ENCODE data around the gene ASPSCR1.
"Not testable (repeated sequence)": the region's sequence is repeated elsewhere in the genome, so short reads cannot be mapped to it uniquely, and the experiment has no call there.

The ASPSCR1 gene

GRCh38 chr17:82037092-82037888 is 59.9 kb downstream of the ASPSCR1 start, which contains the start of gene DCXR:
Gene DCXR, minus strand, starts transcription at chr17:82037697. Its CDS starts 15 bp downstream, at chr17:82037682.
- TF ChIP-seq CSDC2 (CRISPR knock-in tag; IDR thresholded peaks at IDR 0.05) = no peak
- peak; percentile 54; the same call in 1 of the 2 replicates for TF ChIP-seq TSHZ2 (CRISPR knock-in tag; IDR thresholded peaks at IDR 0.05)
- ATAC-seq = peak; percentile 96

- no peak for ATAC-seq
- no peak for TF ChIP-seq ZNF565 (CRISPR knock-in tag; conservative IDR thresholded peaks at IDR 0.05; ENCODE audit: low read depth)
- TF ChIP-seq TOX (CRISPR knock-in tag; IDR thresholded peaks at IDR 0.05; ENCODE audit: borderline replicate concordance) = no peak
- no peak for TF ChIP-seq ZFP3 (CRISPR knock-in tag; IDR thresholded peaks at IDR 0.05)
- TF ChIP-seq ESRRG (CRISPR knock-in tag; IDR thresholded peaks at IDR 0.05) = no peak
- no peak for TF ChIP-seq CSRNP3 (CRISPR knock-in tag; IDR thresholded peaks at IDR 0.05)
- TF ChIP-seq ZC3H10 (CRISPR knock-in tag; IDR thresholded peaks at IDR 0.05) = no peak
- TF ChIP-seq CREB5 (CRISPR knock-in tag; IDR thresholded peaks at IDR 0.05; ENCODE audit: low read depth) = no peak
- TF ChIP-seq ZFP30 (CRISPR knock-in tag; IDR thresholded peaks at IDR 0.05) = no peak
- TF ChIP-seq SNAI2 (CRISPR knock-in tag; IDR thresholded peaks at IDR 0.05) = no peak
- no peak for TF ChIP-seq PPARA (CRISPR knock-in tag; IDR thresholded peaks at IDR 0.05; ENCODE audit: borderline replicate concordance)
- no peak for TF ChIP-seq GLIS3 (CRISPR knock-in tag; IDR thresholded peaks at IDR 0.05)
- TF ChIP-seq ZNF70 (CRISPR knock-in tag; IDR thresholded peaks at IDR 0.05) = no peak
These were observed 60.4 kb downstream of the ASPSCR1 start for GRCh38 chr17:82037889-82038195.

GRCh38 chr17:82038796-82039409 is 61.5 kb downstream of the ASPSCR1 start:
- not testable (repeated sequence) for ATAC-seq

GRCh38 chr17:82039695-82040299 is 62.4 kb downstream of the ASPSCR1 start:
- ATAC-seq = no peak
- TF ChIP-seq ARNTL (CRISPR knock-in tag; IDR thresholded peaks at IDR 0.05; ENCODE audit: borderline replicate concordance, low read depth) (no peak), ZFP30 (CRISPR knock-in tag; IDR thresholded peaks at IDR 0.05) (no peak), POU6F1 (CRISPR knock-in tag; IDR thresholded peaks at IDR 0.05; ENCODE audit: borderline replicate concordance, low read depth) (no peak), RARB (CRISPR knock-in tag; IDR thresholded peaks at IDR 0.05) (no peak), CREB5 (CRISPR knock-in tag; IDR thresholded peaks at IDR 0.05; ENCODE audit: low read depth) (no peak), ZC3H10 (CRISPR knock-in tag; IDR thresholded peaks at IDR 0.05) (no peak), ISL1 (CRISPR knock-in tag; IDR thresholded peaks at IDR 0.05) (no peak), PATZ1 (CRISPR knock-in tag; IDR thresholded peaks at IDR 0.05; ENCODE audit: borderline replicate concordance) (no peak), GLIS3 (CRISPR knock-in tag; IDR thresholded peaks at IDR 0.05) (no peak), TCF4 (CRISPR knock-in tag; IDR thresholded peaks at IDR 0.05; ENCODE audit: borderline replicate concordance) (no peak), BACH2 (CRISPR knock-in tag; IDR thresholded peaks at IDR 0.05; ENCODE audit: borderline replicate concordance) (no peak), TOX (CRISPR knock-in tag; IDR thresholded peaks at IDR 0.05; ENCODE audit: borderline replicate concordance) (no peak), SNAI2 (CRISPR knock-in tag; IDR thresholded peaks at IDR 0.05) (no peak), ZFP3 (CRISPR knock-in tag; IDR thresholded peaks at IDR 0.05) (no peak), OSR1 (CRISPR knock-in tag; IDR thresholded peaks at IDR 0.05) (no peak)
